ENCODE data around the gene CEP120.
"Not testable (repeated sequence)": the region's sequence is repeated elsewhere in the genome, so short reads cannot be mapped to it uniquely, and the experiment has no call there.

Gene CEP120

DNA sequence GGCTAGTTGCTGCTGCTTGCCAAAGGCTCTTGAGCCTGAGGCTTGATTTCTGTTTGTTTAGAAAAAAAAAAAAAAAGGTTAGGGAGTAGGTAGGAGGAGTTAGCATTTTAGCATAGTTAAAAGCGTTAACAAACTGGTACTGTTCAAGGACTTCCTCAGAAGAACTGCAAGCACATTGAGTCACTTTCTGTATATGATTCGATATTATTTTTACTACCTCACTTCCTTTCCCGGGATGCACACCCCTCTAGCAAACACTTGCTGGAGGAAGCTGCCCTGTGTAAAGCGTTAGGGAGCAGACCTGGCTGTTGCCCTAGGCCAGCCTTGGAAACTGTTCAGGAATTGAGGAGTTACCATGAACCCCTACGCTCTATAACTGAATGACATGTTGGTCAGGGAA lies 15.7 kb upstream of the CEP120 start:
- DNase-seq (ENCODE audit: low read depth), result peak; percentile 43

DNA sequence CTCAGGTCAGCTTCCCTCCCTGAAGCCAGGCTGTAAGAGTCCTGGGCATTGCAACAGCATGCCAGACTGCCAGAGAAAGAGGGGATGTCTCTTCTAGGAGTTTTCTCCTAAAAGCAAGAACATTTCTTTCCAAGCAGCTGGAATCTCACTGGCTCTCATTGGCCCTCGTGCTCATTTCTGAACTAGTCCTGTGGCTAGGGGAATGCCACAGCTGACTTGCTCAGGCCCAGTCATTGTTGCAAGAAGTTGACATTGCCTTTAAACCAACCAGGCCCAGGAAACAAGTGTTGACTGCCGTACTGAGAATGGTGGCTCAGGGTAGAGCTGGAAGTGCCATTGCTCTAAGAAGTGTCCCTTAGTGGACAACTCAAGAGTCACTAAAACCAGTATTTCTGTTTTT lies 15.0 kb upstream of the CEP120 start:
- DNase-seq (ENCODE audit: low read depth), result no peak

DNA sequence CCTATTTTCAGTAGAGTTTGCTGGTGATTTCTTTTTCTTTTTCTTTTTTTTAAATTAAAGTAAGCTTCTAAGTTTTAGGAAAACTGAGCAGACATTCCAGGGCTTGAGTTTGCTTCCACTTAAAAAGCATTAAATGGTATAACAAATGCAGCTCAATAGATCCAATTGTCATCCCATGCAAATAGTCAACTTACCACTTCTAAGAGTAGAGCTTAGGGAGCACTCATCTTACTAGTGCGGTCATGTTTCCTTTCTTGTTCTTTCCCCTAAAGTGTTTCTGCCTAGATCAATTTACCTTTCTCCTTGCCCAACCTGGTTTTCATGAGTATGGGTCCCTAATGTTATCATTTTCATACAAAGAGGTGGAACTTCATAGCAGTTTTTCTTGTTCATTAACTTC lies 13.0 kb upstream of the CEP120 start:
- DNase-seq (ENCODE audit: low read depth), result no peak

DNA sequence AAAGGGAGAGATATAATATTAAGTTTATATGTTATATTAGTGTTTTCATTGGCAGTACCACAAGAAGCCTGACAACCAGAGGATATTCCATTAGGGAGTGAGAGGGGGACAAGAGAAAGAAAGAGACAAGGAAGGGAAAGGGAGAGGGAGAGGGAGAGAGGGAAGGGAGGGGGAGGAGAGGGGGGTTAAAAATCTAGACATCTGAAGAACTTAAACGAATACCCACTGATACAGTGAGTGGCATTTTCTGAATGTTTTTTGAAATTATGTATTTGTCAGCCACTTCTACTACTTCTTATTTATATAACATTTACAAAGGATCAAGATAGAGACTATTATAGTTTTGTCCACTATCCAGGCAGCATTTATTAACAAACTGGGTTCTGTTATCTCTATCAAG lies 11.6 kb upstream of the CEP120 start:
- DNase-seq (ENCODE audit: low read depth), result no peak

DNA sequence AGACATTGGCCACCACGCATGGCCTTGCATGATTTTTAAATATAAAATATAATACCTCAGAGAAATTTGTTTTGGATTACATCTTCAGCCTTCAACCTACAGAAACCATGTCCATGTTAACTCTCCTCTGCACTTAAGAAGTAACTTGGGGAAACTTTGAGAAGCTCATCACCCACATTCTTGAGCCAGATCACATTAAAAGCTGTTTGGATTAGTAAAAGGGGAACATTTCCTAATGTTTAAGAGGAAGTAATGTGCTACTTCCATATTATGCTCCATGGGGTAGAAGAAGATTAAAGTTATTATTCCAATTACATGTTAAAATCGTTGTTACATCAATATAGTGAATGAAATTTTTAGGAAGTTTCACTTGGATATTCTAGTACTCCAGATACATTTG lies 10.4 kb upstream of the CEP120 start:
- DNase-seq (ENCODE audit: low read depth), result no peak

DNA sequence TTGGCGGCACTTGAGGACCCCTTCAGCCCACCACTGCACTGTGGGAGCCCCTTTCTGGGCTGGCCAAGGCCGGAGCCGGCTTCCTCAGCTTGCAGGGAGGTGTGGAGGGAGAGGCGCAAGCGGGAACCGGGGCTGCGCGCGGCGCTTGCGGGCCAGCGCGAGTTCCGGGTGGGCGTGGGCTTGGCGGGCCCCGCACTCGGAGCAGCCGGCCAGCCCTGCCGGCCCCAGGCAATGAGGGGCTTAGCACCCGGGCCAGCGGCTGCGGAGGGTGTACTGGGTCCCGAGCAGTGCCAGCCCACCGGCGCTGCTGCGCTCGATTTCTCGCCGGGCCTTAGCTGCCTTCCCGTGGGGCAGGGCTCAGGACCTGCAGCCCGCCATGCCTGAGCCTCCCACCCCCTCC lies 7.2 kb upstream of the CEP120 start:
- DNase-seq (ENCODE audit: low read depth), result not testable (repeated sequence)

DNA sequence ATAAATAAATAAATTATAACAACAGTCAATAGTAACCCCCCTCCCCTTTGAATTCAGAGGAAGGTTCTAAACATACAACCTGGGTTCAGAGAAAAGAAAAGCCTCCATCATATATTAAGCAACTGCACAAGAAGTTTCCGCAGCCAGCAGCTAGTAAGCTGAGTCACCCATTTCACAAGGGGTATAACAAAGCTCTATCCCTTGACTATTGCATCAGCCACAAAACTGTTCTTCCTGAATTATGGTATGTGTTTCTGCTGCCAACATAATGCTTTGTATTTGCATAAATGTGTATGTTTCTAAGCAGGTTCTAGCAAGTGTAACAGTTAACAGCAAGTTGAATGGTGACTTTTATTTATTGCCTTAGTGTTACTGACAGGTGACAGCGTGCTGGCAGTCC lies 6.8 kb upstream of the CEP120 start:
- peak; percentile 96 for DNase-seq (ENCODE audit: low read depth)

DNA sequence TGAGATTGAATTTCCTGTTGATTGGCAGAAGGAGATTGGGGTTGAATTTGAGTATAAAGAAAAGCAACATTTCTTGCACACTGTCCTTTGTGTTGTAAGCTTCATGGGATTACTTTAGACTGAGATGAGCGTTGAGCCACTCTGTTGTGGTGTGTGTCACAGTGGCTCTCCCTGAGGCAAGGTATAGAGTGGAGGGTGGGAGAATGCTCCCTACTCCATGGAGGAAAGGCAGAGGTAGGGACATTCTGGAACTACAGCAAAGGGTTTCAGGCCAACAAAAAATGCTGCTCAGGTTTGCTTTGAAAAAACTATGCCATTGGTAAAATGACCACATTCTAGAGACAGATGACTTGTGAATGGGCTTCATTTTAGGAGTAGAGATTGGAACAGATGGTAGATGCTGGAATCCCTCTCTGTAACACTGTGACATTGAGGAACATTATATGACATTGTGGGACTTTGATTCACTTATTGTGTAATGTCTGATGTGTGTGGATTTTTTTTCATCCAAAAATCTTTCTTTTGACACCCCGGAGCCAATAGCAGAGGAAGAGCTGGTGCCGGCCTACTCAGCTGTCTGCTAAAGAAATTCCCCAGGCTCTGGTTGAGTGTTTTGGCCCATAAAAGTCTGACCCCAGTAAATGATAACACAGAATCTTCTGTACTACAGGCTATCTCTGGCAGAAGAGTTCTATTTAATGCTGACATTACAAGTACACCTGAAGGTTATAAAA lies 6.2 kb upstream of the CEP120 start:
- peak; percentile 41 for DNase-seq (ENCODE audit: low read depth)

DNA sequence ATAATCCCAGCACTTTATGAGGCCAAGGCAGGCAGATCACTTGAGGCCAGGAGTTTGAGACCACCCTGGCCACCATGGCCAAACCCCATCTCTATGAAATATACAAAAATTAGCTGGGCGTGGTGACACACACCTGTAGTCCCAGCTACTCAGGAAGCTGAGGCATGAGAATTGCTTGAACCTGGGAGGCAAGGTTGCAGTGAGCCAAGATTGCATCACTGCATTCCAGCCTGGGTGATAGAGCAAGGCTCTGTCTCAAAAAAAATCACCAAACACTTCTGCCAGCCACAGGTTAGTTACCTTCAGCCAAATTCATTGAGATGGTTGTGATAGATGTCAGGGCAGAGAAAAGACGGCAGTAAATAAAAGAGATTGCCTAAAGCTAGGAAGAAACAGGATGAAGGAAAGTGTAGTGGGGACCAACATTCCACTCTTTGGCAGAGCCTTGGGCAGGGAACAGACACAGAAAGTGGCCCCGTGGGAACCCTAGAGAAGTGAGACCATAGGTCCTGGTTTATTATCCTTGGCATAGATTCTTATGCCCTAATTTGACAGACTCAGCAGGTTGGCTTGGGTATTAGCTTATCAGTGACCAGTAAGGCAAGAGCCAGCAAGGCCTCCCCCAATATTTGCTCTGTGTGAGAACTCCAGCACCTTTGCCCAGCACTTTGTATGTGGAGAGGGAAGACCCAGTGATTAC lies 5.5 kb upstream of the CEP120 start:
- no peak for DNase-seq (ENCODE audit: low read depth)

DNA sequence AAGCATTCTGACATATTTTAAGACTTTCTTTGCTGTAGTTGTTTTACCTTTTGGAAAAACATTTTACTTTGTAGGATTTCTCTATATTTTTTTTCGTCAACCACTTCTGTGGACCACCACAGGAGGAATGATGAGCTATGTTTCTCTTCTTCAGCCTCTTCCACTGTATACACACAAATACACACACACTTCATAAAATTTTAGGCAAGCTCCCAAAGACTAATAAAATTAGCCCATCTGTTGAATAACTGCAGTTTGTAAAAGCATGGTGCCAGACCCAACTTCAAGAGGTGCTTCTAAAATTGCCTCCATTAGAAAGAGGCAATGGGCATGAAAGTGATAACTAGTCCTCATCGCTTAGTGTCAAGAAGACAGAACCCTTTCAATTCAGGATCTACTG lies 4.1 kb upstream of the CEP120 start:
- DNase-seq (ENCODE audit: low read depth), result no peak

DNA sequence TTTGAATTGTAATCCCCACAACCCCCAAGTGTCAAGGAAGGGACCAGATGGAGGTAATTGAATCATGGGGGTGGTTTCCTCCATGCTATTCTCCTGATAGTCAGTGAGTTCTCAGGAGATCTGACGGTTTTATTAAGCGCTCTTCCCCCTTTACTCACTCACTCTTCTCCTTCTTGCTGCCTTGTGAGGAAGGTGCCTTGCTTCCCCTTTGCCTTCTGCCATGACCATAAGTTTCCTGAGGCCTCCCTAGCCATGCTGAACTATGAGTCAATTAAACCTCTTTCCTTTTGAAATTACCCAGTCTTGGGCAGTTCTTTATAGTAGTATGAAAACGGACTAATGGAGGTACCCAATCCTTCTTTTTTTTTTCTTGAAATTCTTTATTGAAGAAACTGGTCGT lies 2.2 kb upstream of the CEP120 start:
- DNase-seq (ENCODE audit: low read depth), result no peak

DNA sequence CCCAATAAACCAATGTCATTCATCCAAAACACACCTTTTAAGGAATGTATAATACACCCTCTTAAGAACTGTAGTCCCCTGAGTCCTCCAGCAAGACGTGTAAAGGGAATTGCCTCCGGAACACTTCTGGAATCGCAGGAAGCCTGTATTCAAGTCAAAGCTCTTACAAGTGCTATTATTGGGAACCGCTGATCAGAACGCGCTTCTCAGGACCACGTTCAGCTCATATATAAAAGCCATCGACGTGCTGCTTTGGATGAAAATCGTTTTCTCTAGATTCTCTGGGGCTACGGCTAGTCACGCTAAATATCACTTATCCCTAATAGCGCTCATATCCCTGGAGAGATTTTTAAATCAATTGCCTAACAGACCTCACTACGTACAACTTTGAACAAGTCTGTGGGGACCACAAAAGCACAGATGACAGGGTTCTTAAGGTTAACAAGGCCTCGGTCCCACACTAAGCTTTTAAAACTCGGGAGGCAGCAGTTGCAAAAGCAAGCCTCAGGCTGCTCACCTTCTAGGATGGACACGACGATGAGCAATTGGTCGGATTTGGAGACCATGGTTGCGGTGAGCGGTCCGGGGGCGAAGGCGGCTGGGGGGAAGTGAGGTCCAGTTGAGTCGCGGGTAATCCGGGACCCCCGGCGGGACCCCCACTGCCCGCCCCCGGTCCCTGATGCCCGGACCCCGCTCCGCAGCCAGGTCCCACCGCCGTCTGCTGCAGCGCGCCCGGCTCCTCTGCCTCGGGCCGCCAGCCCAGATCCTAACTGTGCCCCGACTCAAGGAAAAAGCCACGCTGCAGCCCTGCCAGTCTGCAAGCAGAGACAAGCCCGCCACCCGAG lies 548 bp downstream of the CEP120 start:
- DNase-seq (ENCODE audit: low read depth), result peak; percentile 42

DNA sequence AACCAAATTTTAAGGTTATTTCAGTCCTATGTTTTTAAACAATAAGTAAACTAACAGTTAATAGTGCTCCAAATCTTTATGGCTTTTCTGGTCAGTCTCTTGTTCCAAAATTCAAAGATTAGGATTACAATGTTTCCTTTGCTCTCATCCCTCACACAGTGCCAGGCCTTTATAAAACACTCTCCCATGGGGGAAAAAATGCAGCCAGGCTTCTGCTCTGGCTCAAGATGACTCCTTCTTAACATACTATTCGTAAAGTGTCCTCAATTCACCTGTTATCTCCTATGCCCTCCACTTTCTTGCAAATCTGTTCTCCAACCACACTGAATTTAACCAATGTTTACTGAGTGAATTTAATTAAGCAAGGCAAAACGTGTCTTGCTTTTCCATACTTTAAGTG lies 1.4 kb downstream of the CEP120 start:
- DNase-seq (ENCODE audit: low read depth), result no peak

DNA sequence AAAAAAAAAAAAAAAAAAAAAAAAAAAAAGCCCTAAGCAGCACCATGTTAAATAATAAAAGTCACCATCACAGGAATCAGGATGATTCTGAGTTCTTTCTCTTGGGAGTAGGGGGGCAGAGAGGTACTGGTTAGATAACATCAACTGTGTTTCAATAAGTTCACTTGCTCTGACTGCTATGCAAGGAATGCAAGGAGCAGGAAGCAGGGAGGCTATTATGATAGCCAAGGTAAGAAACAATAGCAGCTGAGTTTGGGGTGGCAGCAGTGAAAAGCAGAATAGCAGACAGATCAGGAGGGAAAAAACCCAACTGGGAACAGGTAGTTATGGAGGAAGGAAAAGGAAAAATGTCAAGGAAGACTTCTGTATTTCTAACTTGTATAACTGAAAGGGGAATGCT lies 8.2 kb downstream of the CEP120 start:
- no peak for DNase-seq (ENCODE audit: low read depth)

DNA sequence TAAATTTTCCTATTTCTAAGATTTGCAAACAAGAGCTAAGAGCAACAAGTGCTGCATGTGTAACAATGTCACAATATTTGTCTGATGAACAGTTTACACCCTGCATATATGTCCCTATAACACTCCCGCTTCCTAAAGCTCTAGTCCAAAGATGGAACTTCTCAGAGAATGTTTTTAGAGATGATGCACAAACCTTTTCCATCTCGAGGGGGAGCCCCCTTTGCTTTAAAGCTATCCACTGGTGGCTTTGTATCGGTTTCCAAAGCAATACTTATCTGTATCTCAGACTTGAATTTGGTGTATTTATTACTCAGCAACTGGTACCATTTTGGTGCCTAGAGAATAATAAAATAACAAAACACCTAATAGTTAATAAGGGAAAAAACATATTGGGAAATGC lies 11.0 kb downstream of the CEP120 start:
- DNase-seq (ENCODE audit: low read depth), result no peak

DNA sequence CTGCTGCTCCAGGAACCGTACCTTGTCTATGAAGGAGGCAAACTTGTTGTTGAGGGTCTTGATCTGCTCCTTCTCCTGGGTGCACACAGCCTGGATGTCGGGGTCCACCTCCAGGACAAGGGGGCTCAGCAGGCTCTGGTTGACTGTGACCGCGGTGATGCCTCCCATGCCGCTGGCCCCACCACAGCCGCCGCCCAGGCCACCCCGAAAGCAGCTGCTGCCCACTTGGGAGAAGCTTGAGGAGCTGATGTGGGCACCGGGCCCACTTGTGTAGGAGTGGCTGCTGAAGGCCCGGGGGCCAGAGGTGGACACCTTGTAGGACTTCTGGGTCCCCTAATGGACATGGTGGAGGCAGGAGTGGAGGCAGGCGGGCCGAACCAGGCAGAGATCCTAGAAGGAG lies 21.2 kb downstream of the CEP120 start:
- DNase-seq (ENCODE audit: low read depth), result not testable (repeated sequence)

DNA sequence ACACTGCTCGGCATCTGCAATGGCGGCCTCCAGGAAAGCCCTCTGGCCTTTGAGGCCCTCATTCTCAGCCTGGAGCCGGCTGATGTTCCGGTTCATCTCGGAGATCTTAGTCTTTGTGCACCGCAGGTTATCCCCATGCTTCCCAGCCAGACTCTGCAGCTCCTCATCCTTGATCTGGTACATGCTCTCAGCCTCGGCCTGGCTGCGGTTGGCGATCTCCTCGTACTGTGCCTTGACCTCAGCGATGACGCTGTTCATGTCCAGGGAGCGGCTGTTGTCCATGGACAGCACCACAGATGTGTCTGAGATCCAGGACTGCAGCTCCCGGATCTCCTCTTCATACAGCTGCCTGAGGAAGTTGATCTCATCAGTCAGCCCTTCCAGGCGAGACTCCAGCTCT lies 21.9 kb downstream of the CEP120 start:
- DNase-seq (ENCODE audit: low read depth), result no peak

DNA sequence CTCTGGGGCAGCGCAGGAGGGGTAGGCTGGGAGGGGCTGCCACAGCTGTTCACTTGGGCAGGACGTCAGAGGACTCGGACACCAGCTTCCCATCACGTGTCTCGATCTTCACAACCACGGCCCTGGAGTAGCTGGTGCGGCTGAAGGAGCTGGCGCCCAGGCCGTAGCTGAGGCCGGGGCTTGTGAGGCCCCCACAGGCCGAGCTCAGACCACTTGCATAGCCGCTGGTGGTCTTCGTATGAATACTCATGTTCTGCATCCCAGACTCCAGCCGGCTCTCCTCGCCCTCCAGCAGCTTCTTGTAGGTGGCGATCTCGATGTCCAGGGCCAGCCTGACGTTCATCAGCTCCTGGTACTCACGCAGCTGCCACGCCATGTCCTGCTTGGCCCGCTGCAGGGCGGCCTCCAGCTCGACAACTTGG lies 22.3 kb downstream of the CEP120 start:
- DNase-seq (ENCODE audit: low read depth), result not testable (repeated sequence)

DNA sequence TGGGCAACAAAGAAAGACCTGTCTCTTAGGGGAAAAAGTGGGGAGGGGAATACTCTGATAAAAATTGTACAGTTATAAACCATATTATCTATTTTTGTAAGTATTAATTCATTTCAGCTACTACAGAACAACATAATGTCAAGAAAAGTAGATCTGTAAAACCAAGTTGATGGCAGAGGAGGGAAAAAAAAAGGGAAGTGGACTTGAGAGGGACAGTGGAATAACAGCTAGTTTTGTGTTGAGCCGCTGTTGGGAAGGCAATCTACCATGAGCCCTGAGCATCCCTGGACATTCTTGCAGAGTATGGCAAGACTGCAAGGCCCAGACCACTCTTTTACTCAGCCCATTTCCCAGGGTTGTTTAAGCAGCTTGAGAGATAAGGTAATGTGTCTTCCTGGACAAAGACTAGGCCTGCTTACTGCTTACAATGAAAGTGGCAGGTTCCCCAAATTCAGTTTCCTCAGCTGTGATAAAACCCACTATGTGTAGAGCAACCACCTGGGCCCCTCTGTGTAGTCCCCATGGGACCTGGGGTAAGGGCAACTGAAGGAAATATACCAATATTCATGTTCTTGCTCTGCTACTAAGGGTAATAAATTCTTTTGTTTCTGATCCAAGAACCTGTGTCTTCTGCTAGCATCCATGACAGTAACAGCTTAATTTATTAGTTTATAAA lies 25.0 kb downstream of the CEP120 start:
- DNase-seq (ENCODE audit: low read depth), result no peak

DNA sequence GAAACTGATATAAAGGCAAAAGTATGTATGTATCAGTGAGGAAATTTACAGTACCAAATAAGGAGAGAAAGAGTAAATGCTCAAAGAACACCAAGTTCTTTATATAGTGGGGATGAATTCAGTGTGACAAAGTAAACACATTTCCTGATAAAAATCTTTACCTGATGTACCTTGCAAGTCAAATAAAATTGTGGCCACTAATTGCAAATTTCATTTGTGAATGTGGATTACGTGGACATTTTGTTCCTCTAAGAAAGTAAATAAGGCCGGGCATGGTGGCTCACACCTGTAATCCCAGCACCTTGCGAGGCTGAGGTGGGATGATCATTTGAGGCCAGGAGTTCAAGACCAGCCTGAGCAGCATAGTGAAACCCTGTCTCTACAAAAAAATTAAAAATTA lies 25.7 kb downstream of the CEP120 start:
- no peak for DNase-seq (ENCODE audit: low read depth)

DNA sequence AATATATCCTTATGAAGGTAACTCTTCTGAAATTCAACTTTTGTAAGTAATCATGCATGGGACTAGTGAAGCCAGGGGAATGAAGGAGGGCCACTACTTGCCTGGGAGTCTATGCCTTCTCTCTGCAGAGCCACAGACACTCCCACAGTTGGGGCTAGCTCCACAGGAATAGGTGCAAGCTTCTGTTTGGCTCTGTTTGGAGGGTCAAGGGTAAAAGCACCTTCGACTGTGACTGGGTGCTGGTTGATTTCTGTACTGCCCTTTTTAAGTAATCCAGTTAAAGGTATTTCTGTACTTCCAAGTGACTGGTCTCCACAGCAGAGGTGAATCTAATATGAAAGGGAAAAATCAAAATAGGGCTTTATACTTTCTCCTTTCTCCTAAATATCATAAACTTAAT lies 32.2 kb downstream of the CEP120 start:
- DNase-seq (ENCODE audit: low read depth), result no peak

DNA sequence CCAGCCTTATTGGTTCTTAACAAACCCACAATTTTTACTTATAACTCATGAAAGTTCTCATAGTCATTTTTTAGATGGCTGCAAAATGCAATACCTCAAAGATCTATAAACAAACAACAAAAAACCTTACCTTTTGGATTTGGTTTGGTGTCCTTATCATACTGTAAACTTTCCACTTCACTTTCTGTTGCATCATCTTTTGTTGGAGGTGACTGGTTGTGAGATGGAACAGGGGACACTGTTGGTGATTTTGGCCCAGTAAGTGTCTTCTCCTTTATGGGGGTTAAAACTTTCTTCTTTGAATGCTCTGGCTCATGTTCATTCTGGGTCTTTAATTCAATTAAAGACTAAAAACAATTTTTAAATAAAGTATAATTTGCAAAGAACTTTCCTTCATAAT lies 33.4 kb downstream of the CEP120 start:
- no peak for DNase-seq (ENCODE audit: low read depth)

Measured in iris pigment epithelial cell (primary cell).